Endothelial cell of umbilical vein (primary cell): ENCODE results near the gene FGFRL1. TPM values are rescaled to one million over a fixed set of nuclear protein-coding genes. Genes with fewer than 3 reads are reported as not detected.

Source experiments
- BruUV-seq: library from RNA; stranded (reverse); fragments of 400-500 nt; replicated peaks from 2 replicates; lab custom pipeline; 2021; lab: Mats Ljungman, UMichigan
- CTCF ChIA-PET: fragments of 300-600, 350-600 bp; sonication (Branson Sonifier 250); formaldehyde crosslinking; loops from one replicate; lab custom pipeline; 2021; ENCODE audit warnings: antibody characterized with exemption, inconsistent platforms; lab: Charles Lee
- POLR2A ChIA-PET: fragments of 300-600, 350-600 bp; sonication (Branson Sonifier 250); formaldehyde crosslinking; loops from one replicate; lab custom pipeline; 2021; ENCODE audit warnings: antibody characterized with exemption, inconsistent platforms; lab: Charles Lee
- DNase-seq: peaks from one replicate; pipeline ENCODE4 v3.0.0-alpha.2; 2011; ENCODE audit warnings: low read depth, low spot score
- FAIRE-seq: peaks from 2 replicates; lab custom pipeline; 2011; peaks lifted over from hg19 to GRCh38; lab: Jason Lieb, UNC
- H2AFZ ChIP-seq: 2 replicates; pipeline ENCODE4 v1.6.0; 2012; ENCODE audit warnings: low read depth, low read length, control low read depth, inconsistent platforms
- H3K27ac ChIP-seq: 2 replicates; pipeline ENCODE4 v1.5.1; 2011; ENCODE audit warnings: low read depth, mild to moderate bottlenecking, control low read depth, low read length, moderate library complexity; ENCODE audit not compliant: insufficient read depth
- H3K27me3 ChIP-seq, 2 experiments: 2 replicates each; pipeline versions ENCODE4 v1.6.0 to v1.6.1; 2011; ENCODE audit warnings: low read length in 2 of 2, mixed read lengths in 1 of 2; ENCODE audit not compliant: control insufficient read depth in 2 of 2, insufficient read depth in 2 of 2
- H3K36me3 ChIP-seq, 2 experiments: 2 replicates in 1 of 2; 3 replicates in 1 of 2; pipeline ENCODE4 v1.5.1; 2011; ENCODE audit warnings: low read length in 2 of 2, mild to moderate bottlenecking in 1 of 2, moderate library complexity in 1 of 2; ENCODE audit not compliant: control insufficient read depth in 2 of 2, insufficient read depth in 2 of 2; ENCODE audit errors: extremely low read depth in 1 of 2
- H3K4me1 ChIP-seq: 3 replicates; pipeline ENCODE4 v1.5.1; 2011; ENCODE audit warnings: mild to moderate bottlenecking, low read length; ENCODE audit not compliant: control insufficient read depth, insufficient read depth; ENCODE audit errors: extremely low read depth
- H3K4me2 ChIP-seq: 2 replicates; pipeline ENCODE4 v1.6.1; 2011; ENCODE audit warnings: low read length, control low read depth, mixed read lengths; ENCODE audit not compliant: insufficient read depth
- H3K4me3 ChIP-seq, 3 experiments: fragments of 200-600 bp in 1 of 3; sonication (generic), shearing (Covaris generic) in 1 of 3; replicated peaks in 1 of 3; 2 replicates each; pipeline ENCODE4 v1.5.1; 2011 to 2016; ENCODE audit warnings: control low read depth in 3 of 3, low read length in 3 of 3, mild to moderate bottlenecking in 2 of 3, inconsistent platforms in 1 of 3, low read depth in 1 of 3, moderate library complexity in 1 of 3; ENCODE audit not compliant: insufficient read depth in 1 of 3
- H3K79me2 ChIP-seq: 2 replicates; pipeline ENCODE4 v1.6.0; 2012; ENCODE audit warnings: low read length, inconsistent platforms; ENCODE audit not compliant: control insufficient read depth, insufficient read depth
- H3K9ac ChIP-seq: replicated peaks from 2 replicates; pipeline ENCODE3; 2011; ENCODE audit warnings: low read length, control low read depth; ENCODE audit not compliant: insufficient read depth; ENCODE audit errors: extremely low read depth
- H3K9me1 ChIP-seq: replicated peaks from 3 replicates; pipeline ENCODE4 v1.6.0; 2011; ENCODE audit warnings: mild to moderate bottlenecking, low read length; ENCODE audit not compliant: control insufficient read depth, insufficient read depth; ENCODE audit errors: extremely low read depth
- H3K9me3 ChIP-seq: replicated peaks from 2 replicates; pipeline ENCODE4 v1.5.1; 2012; ENCODE audit warnings: low read length, inconsistent platforms; ENCODE audit not compliant: control insufficient read depth, insufficient read depth
- H4K20me1 ChIP-seq: replicated peaks from 2 replicates; pipeline ENCODE3; 2011; ENCODE audit warnings: mild to moderate bottlenecking, low read length; ENCODE audit not compliant: control insufficient read depth, insufficient read depth; ENCODE audit errors: extremely low read depth
- EZH2 ChIP-seq: IDR thresholded peaks from 2 replicates; pipeline ENCODE4 v1.6.1; 2012; ENCODE audit warnings: borderline replicate concordance, low read depth, mild to moderate bottlenecking, moderate library complexity, low read length, inconsistent platforms; ENCODE audit not compliant: severe bottlenecking
- FOS ChIP-seq: IDR thresholded peaks from 2 replicates; pipeline ENCODE4 v1.6.1; 2011; ENCODE audit warnings: mild to moderate bottlenecking, low read length, moderate library complexity, borderline replicate concordance; ENCODE audit not compliant: insufficient read depth
- GATA2 ChIP-seq: IDR thresholded peaks from 2 replicates; pipeline ENCODE4 v1.7.0; 2011; ENCODE audit warnings: low read depth, mild to moderate bottlenecking, moderate library complexity, mixed read lengths, low read length; ENCODE audit not compliant: insufficient read length, insufficient read depth
- JUN ChIP-seq: IDR thresholded peaks from 2 replicates; pipeline ENCODE4 v1.6.1; 2011; ENCODE audit warnings: borderline replicate concordance, low read depth; ENCODE audit not compliant: insufficient read length, insufficient read depth
- MYC ChIP-seq: IDR thresholded peaks from one replicate; pipeline ENCODE4 v1.6.1; 2011; ENCODE audit warnings: mild to moderate bottlenecking, low read depth, low read length
- POLR2A ChIP-seq: IDR thresholded peaks from 2 replicates; pipeline ENCODE4 v1.6.1; 2012; ENCODE audit warnings: low read depth, mild to moderate bottlenecking, control low read depth, low read length
- POLR2AphosphoS5 ChIP-seq: IDR thresholded peaks from 2 replicates; pipeline ENCODE4 v1.6.1; 2012; ENCODE audit warnings: low read depth, mild to moderate bottlenecking, control low read depth, low read length, moderate library complexity; ENCODE audit not compliant: insufficient read depth
- dilution Hi-C: fragments of 300-500 bp; cut with MboI; formaldehyde crosslinking; loops from one replicate; pipeline ENCODE4 v1.15.0; 2019; ENCODE audit warnings: low sequenced_read_pairs; ENCODE audit not compliant: extremely low pct_ligation_motif_present
- intact Hi-C: fragments of 100-400 bp; cut with micrococcal nuclease; formaldehyde crosslinking; loops from one replicate; pipeline ENCODE4 v1.10.0; 2022
- polyA plus RNA-seq, 4 experiments: library from polyadenylated mRNA; depleted of rRNA in 3 of 4; stranded (reverse) in 3 of 4; unstranded in 1 of 4; fragments of >200 nt; gene quantifications; 2 replicates each; pipeline versions ENCODE4 v1.2.1 to v1.2.3, GENCODE V29; 2011 to 2012; ENCODE audit warnings: missing spikeins in 1 of 4
- total RNA-seq: library from RNA; stranded (reverse); gene quantifications from 2 replicates; pipeline ENCODE4 v1.2.3, GENCODE V29; 2021
- TF ChIP-seq, protein P1 (sequence below): IDR thresholded peaks from 2 replicates; pipeline ENCODE4 v1.6.1; 2011; ENCODE audit not compliant: insufficient read depth, insufficient read length
- TF ChIP-seq, protein P2 (sequence below), 2 donors: IDR thresholded peaks; 1 replicate in 1 of 2; 2 replicates in 1 of 2; pipeline ENCODE4 v1.5.1; 2011; ENCODE audit warnings: low read length in 2 of 2, mild to moderate bottlenecking in 2 of 2, moderate library complexity in 2 of 2, control low read depth in 1 of 2, inconsistent platforms in 1 of 2, low read depth in 1 of 2; ENCODE audit not compliant: insufficient read depth in 1 of 2; ENCODE audit errors: extremely low read depth in 1 of 2

The FGFRL1 gene
- total and polyA plus RNA-seq, 2 donors (not counting 3 experiments of a cell fraction or from before 2014, with no cell fraction given), result 33.3 to 74.6 TPM

- dilution Hi-C loops (no loop called here), intact Hi-C loops (no loop called here)
- H3K4me3 ChIP-seq, result no peak overlapping the region
- ChIA-PET POLR2A (no interaction called here), CTCF (no interaction called here)
- H3K27ac ChIP-seq, result no peak overlapping the region
- no peaks in the 10 kb centered on the region for H3K27me3 ChIP-seq
- no peaks in the 10 kb centered on the region for H3K79me2 ChIP-seq
- no peak for DNase-seq
- peaks cover 11% of the 10 kb centered on the region for H3K4me1 ChIP-seq
- no peaks in the 10 kb centered on the region for H4K20me1 ChIP-seq
- TF ChIP-seq JUN (no peak), POLR2A (no peak), POLR2AphosphoS5 (no peak), FOS (no peak), MYC (no peak), EZH2 (no peak), GATA2 (no peak)
- TF ChIP-seq, protein P1, sequence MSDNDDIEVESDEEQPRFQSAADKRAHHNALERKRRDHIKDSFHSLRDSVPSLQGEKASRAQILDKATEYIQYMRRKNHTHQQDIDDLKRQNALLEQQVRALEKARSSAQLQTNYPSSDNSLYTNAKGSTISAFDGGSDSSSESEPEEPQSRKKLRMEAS, result no peak
- TF ChIP-seq, protein P2, sequence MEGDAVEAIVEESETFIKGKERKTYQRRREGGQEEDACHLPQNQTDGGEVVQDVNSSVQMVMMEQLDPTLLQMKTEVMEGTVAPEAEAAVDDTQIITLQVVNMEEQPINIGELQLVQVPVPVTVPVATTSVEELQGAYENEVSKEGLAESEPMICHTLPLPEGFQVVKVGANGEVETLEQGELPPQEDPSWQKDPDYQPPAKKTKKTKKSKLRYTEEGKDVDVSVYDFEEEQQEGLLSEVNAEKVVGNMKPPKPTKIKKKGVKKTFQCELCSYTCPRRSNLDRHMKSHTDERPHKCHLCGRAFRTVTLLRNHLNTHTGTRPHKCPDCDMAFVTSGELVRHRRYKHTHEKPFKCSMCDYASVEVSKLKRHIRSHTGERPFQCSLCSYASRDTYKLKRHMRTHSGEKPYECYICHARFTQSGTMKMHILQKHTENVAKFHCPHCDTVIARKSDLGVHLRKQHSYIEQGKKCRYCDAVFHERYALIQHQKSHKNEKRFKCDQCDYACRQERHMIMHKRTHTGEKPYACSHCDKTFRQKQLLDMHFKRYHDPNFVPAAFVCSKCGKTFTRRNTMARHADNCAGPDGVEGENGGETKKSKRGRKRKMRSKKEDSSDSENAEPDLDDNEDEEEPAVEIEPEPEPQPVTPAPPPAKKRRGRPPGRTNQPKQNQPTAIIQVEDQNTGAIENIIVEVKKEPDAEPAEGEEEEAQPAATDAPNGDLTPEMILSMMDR (IDR thresholded peaks at IDR 0.05; ENCODE audit: extremely low read depth in 1 of 2, insufficient read depth in 1 of 2, low read depth in 1 of 2, low read length in 2 of 2), result no peak
- no peak overlapping the region for H2AFZ ChIP-seq
- H3K4me2 ChIP-seq, result no peak overlapping the region
- no peaks in the 10 kb centered on the region for H3K9me1 ChIP-seq
- no TSS peak for BruUV-seq
- H3K9me3 ChIP-seq, result no peaks in the 10 kb centered on the region
- no peak overlapping the region for H3K9ac ChIP-seq
- H3K36me3 ChIP-seq, result peaks cover 0 to 16% of the 10 kb centered on the region in 2 experiments
- FAIRE-seq, result no peak
These were observed 42.6 kb upstream of the FGFRL1 start for GRCh38 chr4:968621-969394.
